DOHH2 (cell line): ENCODE results near the gene FPR2.

ENCODE experiments used
- CTCF ChIP-seq: fragments of 200-600 bp; sonication (generic); IDR thresholded peaks from one replicate; pipeline ENCODE4 v1.5.1; 2014; ENCODE audit warnings: antibody characterized with exemption, mild to moderate bottlenecking, low read depth, low read length; ENCODE audit not compliant: poor library complexity, severe bottlenecking
- EZH2phosphoT487 ChIP-seq: fragments of 200-600 bp; sonication (generic); IDR thresholded peaks from 2 replicates; pipeline ENCODE4 v1.6.1; 2017; ENCODE audit warnings: borderline replicate concordance, mild to moderate bottlenecking, antibody characterized with exemption, low read length, moderate library complexity, mixed read lengths

- TF ChIP-seq CTCF = no peak
- TF ChIP-seq EZH2phosphoT487 = no peak
These were observed 41.6 kb upstream of the FPR2 start for GRCh38 chr19:51719251-51719988.
